Retina (tissue), 1 donor: Measurements from ENCODE around the gene SET.

ENCODE experiments used
- DNase-seq: peaks from one replicate; pipeline ENCODE4 v3.0.0-alpha.2; 2016

The SET gene

DNA sequence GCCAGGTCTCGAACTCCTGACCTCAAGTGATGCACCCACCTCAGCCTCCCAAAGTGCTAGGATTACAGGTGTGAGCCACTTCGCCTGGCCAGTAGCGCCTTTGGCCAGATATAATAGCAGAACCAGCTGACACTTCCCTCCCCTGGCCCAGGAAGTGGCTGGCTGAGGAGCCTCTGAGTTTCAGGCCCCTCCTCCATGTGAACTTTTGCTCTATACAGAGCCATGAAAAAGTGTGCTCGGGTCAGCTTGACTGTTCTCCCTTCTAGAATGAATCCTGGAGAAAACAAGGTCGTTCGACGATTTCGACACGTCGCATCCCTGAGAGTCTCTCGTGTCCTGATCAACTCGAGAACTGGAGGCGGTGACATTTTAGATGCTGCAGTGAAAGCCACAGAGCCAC lies 43.6 kb downstream of the SET start:
- DNase-seq = no peak

DNA sequence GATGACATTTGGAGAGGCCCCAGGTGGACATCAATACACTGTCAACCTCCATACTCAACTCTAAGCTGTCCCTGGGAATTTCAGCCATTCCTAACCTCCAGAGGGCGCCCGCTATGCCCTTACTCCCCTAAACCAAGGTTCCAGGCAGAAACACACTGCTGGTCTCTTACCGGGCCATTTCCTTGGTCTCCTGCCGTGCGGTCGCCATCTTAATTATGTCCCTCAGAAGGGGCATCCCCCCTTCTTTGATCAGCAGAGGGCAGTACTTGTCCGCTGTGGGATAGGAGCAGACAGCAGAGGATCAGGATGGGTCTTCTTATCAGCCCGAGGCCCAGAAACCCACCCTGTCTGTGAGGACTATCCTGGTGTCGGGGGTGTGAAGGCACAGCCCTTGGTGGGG lies 44.2 kb downstream of the SET start:
- peak; percentile 82 for DNase-seq

DNA sequence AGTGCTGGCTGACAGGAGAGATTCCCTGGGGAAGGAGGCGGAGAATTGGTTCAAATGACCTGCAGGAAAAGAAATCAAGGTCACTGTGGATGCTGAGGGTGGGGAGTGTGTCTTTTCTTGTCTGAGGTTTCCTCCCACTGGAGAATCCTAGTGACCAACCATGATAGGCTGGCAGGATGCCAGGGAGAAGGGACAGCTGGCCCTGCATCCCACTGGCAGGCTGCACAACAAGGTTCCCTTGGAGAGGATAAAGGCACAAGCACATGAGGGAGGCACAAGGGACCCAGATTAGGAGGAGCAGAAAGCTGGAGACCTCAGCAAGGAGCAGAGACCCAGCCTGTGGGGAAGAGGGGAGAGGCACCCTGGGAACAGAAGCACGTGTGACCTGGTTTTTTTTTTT lies 46.4 kb downstream of the SET start:
- DNase-seq = peak; percentile 29

DNA sequence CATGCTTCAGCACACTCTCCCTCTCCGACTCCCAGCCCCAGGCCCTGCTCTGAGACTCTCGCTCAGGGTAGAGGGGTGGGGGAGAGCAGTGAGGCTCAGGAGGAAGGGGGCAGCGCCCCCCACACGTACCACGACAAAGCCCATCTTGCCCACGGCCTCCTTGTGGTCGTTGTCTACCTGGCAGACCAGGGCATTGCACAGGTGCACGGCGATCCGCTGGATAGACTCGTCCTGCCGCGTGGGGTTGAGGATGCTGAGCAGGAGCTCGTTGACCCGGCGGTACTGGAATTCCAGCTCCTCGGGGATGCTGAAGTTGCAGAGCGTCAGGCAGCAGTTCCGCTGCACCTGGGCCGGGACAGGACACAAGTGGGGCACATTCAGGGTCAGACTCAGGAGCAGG lies 53.4 kb downstream of the SET start:
- no peak for DNase-seq

DNA sequence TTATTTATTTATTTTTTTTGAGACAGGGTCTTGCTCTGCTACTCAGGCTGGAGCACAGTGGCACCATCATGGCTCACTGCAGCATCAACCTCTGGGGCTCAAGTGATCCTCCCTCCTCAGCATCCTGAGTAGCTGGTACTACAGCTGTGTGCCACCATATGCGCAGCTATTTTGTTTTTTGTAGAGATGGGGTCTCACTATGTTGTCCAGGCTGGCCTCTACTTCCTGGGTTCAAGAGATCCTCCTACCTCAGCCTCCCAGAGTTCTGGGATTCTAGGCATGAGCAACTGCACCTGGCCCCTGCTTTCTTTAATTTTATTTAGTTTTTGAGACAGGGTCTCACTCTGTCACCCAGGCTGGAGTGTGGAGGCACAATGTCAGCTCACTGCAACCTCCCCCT lies 54.4 kb downstream of the SET start:
- DNase-seq = no peak
